ENCODE measurements around the gene CCNDBP1. TPM values are rescaled to one million over a fixed set of nuclear protein-coding genes. Genes with fewer than 3 reads are reported as not detected.

CCNDBP1 gene
- total RNA-seq, 1 donor from 2014 or later, result 67.2 TPM

GRCh38 chr15:43211224-43211735, 26.1 kb downstream of the CCNDBP1 start:
- DNase-seq (no peak), ATAC-seq (ENCODE audit: low read depth) (no peak)
- no peaks in the 10 kb centered on the region for H3K4me1 Mint-ChIP-seq
- no peaks in the 10 kb centered on the region for H3K36me3 Mint-ChIP-seq (ENCODE audit: low read depth)
- H3K27ac Mint-ChIP-seq, result no peak overlapping the region
- ChIA-PET CTCF (interaction anchor here (0.7 kb wide), 1 partner anchor 14 kb away, joined by 3 read pairs; no protein-coding TSS in a partner anchor), POLR2A (no interaction called here)
- H3K9me3 Mint-ChIP-seq, result no peaks in the 10 kb centered on the region
- peaks cover 17% of the 10 kb centered on the region for H3K27me3 Mint-ChIP-seq
- H3K4me3 Mint-ChIP-seq, result no peak overlapping the region
- no peak for TF ChIP-seq CTCF (IDR thresholded peaks at IDR 0.05)
- intact Hi-C loops (cut with micrococcal nuclease), result no loop called here

- CTCF ChIA-PET, result interaction anchor here (1.4 kb wide), 1 partner anchor 8 kb away, joined by 3 read pairs; no protein-coding TSS in a partner anchor
- DNase-seq, result no peak
- Mint-ChIP-seq H3K27ac (no peak overlapping the region), H3K9me3 (peaks cover 4% of the 10 kb centered on the region), H3K4me1 (no peaks in the 10 kb centered on the region), H3K27me3 (peaks cover 17% of the 10 kb centered on the region), H3K4me3 (no peak overlapping the region), H3K36me3 (ENCODE audit: low read depth) (no peaks in the 10 kb centered on the region)
- POLR2A ChIA-PET, result interaction anchor here (0.6 kb wide), 1 partner anchor 1790 kb away, joined by 3 read pairs; no protein-coding TSS in a partner anchor
- TF ChIP-seq CTCF (IDR thresholded peaks at IDR 0.05), result no peak
- intact Hi-C loops (cut with micrococcal nuclease), result no loop called here
- ATAC-seq (ENCODE audit: low read depth), result no peak
Measured at GRCh38 chr15:43212299-43212698, 27.1 kb downstream of the CCNDBP1 start.

- Mint-ChIP-seq H3K36me3 (ENCODE audit: low read depth) (no peaks in the 10 kb centered on the region), H3K4me1 (no peaks in the 10 kb centered on the region), H3K27ac (no peak overlapping the region), H3K9me3 (peaks cover 4% of the 10 kb centered on the region), H3K4me3 (no peak overlapping the region), H3K27me3 (peaks cover 16% of the 10 kb centered on the region)
- intact Hi-C loops (cut with micrococcal nuclease), result no loop called here
- no peak for DNase-seq
- no peak for TF ChIP-seq CTCF (IDR thresholded peaks at IDR 0.05)
- ATAC-seq (ENCODE audit: low read depth), result no peak
- CTCF ChIA-PET, result interaction anchor here (1.4 kb wide), 1 partner anchor 9 kb away, joined by 3 read pairs; no protein-coding TSS in a partner anchor
- POLR2A ChIA-PET, result no interaction called here
Measured at GRCh38 chr15:43212951-43213350, 27.7 kb downstream of the CCNDBP1 start.

DNA sequence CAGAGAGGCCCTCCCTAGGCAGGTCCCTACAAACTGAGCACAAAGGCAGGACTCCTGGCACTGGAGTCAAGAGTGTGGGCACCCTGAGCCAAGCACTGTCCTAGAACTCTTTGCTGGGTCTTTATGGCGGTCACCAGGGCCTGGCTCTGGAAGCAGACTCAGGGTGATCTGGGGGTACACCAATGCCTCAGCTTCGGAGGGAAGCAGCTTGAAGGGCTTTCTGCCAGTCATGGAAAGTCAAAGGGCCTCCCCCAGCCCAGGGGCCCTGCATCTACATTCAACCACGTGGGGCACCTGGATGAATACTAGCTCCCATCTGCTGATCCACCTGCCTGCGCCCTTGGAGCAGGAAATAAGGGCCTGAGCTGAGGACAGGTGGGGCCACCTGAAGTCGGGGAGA, 28.3 kb downstream of the CCNDBP1 start:
- POLR2A ChIA-PET, result interaction anchor here (0.5 kb wide), 1 partner anchor 26 kb away, joined by 4 read pairs; no protein-coding TSS in a partner anchor
- Mint-ChIP-seq H3K9me3 (peaks cover 4% of the 10 kb centered on the region), H3K27me3 (peaks cover 18% of the 10 kb centered on the region), H3K4me3 (no peak overlapping the region), H3K36me3 (ENCODE audit: low read depth) (no peaks in the 10 kb centered on the region), H3K27ac (no peak overlapping the region), H3K4me1 (no peaks in the 10 kb centered on the region)
- ATAC-seq (ENCODE audit: low read depth) (no peak), DNase-seq (no peak)
- CTCF ChIA-PET, result interaction anchor here (1.4 to 3.6 kb wide), 2 partner anchors 10 to 12 kb away, joined by 3 to 14 read pairs; no protein-coding TSS in a partner anchor
- intact Hi-C loops (cut with micrococcal nuclease), result no loop called here
- no peak for TF ChIP-seq CTCF (IDR thresholded peaks at IDR 0.05)

DNA sequence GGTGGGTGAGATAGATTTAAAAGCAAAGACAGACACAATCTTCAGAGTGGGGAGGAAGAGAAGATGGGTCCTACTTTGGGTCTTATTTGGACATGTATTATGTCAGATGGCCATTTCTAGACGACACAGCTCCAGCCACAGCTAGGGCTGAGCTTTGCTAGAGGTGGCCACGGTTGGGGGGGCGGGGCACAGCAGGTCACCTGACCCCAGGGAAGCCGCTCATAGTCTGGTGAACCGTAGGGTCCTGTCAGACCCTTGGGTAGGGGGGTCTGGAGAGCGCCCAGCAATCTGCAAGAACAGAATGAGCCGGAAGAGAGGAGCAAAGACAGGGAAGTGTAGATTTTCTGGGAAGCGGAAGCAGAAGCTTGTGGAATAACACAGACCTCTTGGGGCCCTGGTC, 29.0 kb downstream of the CCNDBP1 start:
- Mint-ChIP-seq H3K27me3 (peaks cover 12% of the 10 kb centered on the region), H3K36me3 (ENCODE audit: low read depth) (no peaks in the 10 kb centered on the region), H3K9me3 (peaks cover 4% of the 10 kb centered on the region), H3K4me1 (no peaks in the 10 kb centered on the region), H3K4me3 (no peak overlapping the region), H3K27ac (no peak overlapping the region)
- DNase-seq, result no peak
- ChIA-PET CTCF (interaction anchor here (0.9 to 3.6 kb wide), 2 partner anchors 11 to 71 kb away, joined by 4 to 14 read pairs; no protein-coding TSS in a partner anchor), POLR2A (no interaction called here)
- no peak for TF ChIP-seq CTCF (IDR thresholded peaks at IDR 0.05)
- intact Hi-C loops (cut with micrococcal nuclease), result no loop called here
- no peak for ATAC-seq (ENCODE audit: low read depth)
